Globus pallidus (tissue), 1 donor: ENCODE measurements around the gene RNF4.
"Not testable (repeated sequence)": the region's sequence is repeated elsewhere in the genome, so short reads cannot be mapped to it uniquely, and the experiment has no call there.

ENCODE experiments used
- DNase-seq: peaks from one replicate; pipeline ENCODE4 v3.0.0-alpha.2; 2015; ENCODE audit warnings: low spot score

The RNF4 gene

GRCh38 chr4:2534904-2535375 is 66.0 kb downstream of the RNF4 start:
- no peak for DNase-seq

- DNase-seq, result peak; percentile 48
These were observed 66.7 kb downstream of the RNF4 start for GRCh38 chr4:2535376-2536192.

- peak; percentile 100 for DNase-seq
These were observed 67.5 kb downstream of the RNF4 start, which contains the start of gene FAM193A for GRCh38 chr4:2536193-2537010. Gene FAM193A, plus strand, starts transcription at chr4:2536647. Its CDS starts 269 bp downstream, at chr4:2536916.

- DNase-seq, result peak; percentile 26
These were observed 68.3 kb downstream of the RNF4 start for GRCh38 chr4:2537011-2537830.

GRCh38 chr4:2543580-2544191 is 74.8 kb downstream of the RNF4 start:
- not testable (repeated sequence) for DNase-seq

GRCh38 chr4:2545321-2546013 is 76.6 kb downstream of the RNF4 start:
- DNase-seq, result no peak

- DNase-seq, result no peak
These were observed 77.4 kb downstream of the RNF4 start for GRCh38 chr4:2546286-2546823.

- DNase-seq, result not testable (repeated sequence)
These were observed 78.2 kb downstream of the RNF4 start for GRCh38 chr4:2546961-2547691.

GRCh38 chr4:2551118-2551517 is 82.2 kb downstream of the RNF4 start:
- DNase-seq, result no peak

GRCh38 chr4:2552806-2553205 is 83.9 kb downstream of the RNF4 start:
- no peak for DNase-seq

GRCh38 chr4:2558301-2558700 is 89.4 kb downstream of the RNF4 start:
- DNase-seq, result no peak

- no peak for DNase-seq
These were observed 91.3 kb downstream of the RNF4 start for GRCh38 chr4:2560167-2560566.
